Measurements from ENCODE around the gene SPINK1. TPM values are rescaled to one million over a fixed set of nuclear protein-coding genes. Genes with fewer than 3 reads are reported as not detected.

SPINK1 gene
- total RNA-seq, 4 donors from 2014 or later: 1.2 to 52.2 (median 1.5) TPM; not detected in 1

GRCh38 chr5:147800491-147800890 lies 31.0 kb downstream of the SPINK1 start:
- intact Hi-C loops (cut with DNase I; ENCODE audit: low total_unique reads): no loop called here
- TF ChIP-seq CTCF (IDR thresholded peaks at IDR 0.05) (no peak), POLR2A (IDR thresholded peaks at IDR 0.05) (no peak)
- no peak for DNase-seq (ENCODE audit: low spot score in 2 of 2)
- H3K4me3 ChIP-seq (ENCODE audit: low read depth, poor library complexity, severe bottlenecking): no peak overlapping the region
- 39 to 41% methylated on average over 3 of the region's 3 CpGs for WGBS, 2 donors

- intact Hi-C loops (cut with DNase I; ENCODE audit: low total_unique reads): no loop called here
- 83% methylated on average over 6 of the region's 6 CpGs for WGBS, 2 donors
- no peak for TF ChIP-seq CTCF (IDR thresholded peaks at IDR 0.05)
- TF ChIP-seq POLR2A (IDR thresholded peaks at IDR 0.05): no peak
- H3K4me3 ChIP-seq (ENCODE audit: low read depth, poor library complexity, severe bottlenecking): no peak overlapping the region
- no peak for DNase-seq (ENCODE audit: low spot score in 2 of 2)
Measured at GRCh38 chr5:147796556-147797308, 34.7 kb downstream of the SPINK1 start.

GRCh38 chr5:147791181-147791580 lies 40.3 kb downstream of the SPINK1 start:
- no peak overlapping the region for H3K4me3 ChIP-seq (ENCODE audit: low read depth, poor library complexity, severe bottlenecking)
- no peak for DNase-seq (ENCODE audit: low spot score in 2 of 2)
- TF ChIP-seq POLR2A (IDR thresholded peaks at IDR 0.05) (no peak), CTCF (IDR thresholded peaks at IDR 0.05) (no peak)
- intact Hi-C loops (cut with DNase I; ENCODE audit: low total_unique reads): no loop called here
- WGBS, 2 donors: 75% methylated on average over 6 of the region's 6 CpGs

GRCh38 chr5:147789820-147790219 lies 41.7 kb downstream of the SPINK1 start:
- TF ChIP-seq POLR2A (IDR thresholded peaks at IDR 0.05): no peak
- TF ChIP-seq CTCF (IDR thresholded peaks at IDR 0.05): no peak
- no peak for DNase-seq (ENCODE audit: low spot score in 2 of 2)
- no peak overlapping the region for H3K4me3 ChIP-seq (ENCODE audit: low read depth, poor library complexity, severe bottlenecking)
- 82 to 90% methylated on average over 2 of the region's 2 CpGs for WGBS, 2 donors
- intact Hi-C loops (cut with DNase I; ENCODE audit: low total_unique reads): no loop called here

- DNase-seq (ENCODE audit: low spot score in 2 of 2): no peak
- TF ChIP-seq POLR2A (IDR thresholded peaks at IDR 0.05): no peak
- no peak for TF ChIP-seq CTCF (IDR thresholded peaks at IDR 0.05)
- H3K4me3 ChIP-seq (ENCODE audit: low read depth, poor library complexity, severe bottlenecking): no peak overlapping the region
- intact Hi-C loops (cut with DNase I; ENCODE audit: low total_unique reads): no loop called here
Measured at GRCh38 chr5:147788023-147788422, 43.4 kb downstream of the SPINK1 start.

- intact Hi-C loops (cut with DNase I; ENCODE audit: low total_unique reads): no loop called here
- DNase-seq (ENCODE audit: low spot score in 2 of 2): no peak
- H3K4me3 ChIP-seq (ENCODE audit: low read depth, poor library complexity, severe bottlenecking): no peak overlapping the region
- 71 to 79% methylated on average over 2 of the region's 2 CpGs for WGBS, 2 donors
- TF ChIP-seq CTCF (IDR thresholded peaks at IDR 0.05) (no peak), POLR2A (IDR thresholded peaks at IDR 0.05) (no peak)
Measured at GRCh38 chr5:147786142-147786541, 45.3 kb downstream of the SPINK1 start.

Measured in lower leg skin (tissue), 4 donors.